Epithelial cell of proximal tubule (primary cell): ENCODE data around the gene LTBP2. TPM values are rescaled to one million over a fixed set of nuclear protein-coding genes. Genes with fewer than 3 reads are reported as not detected.

Source experiments
- DNase-seq: peaks from one replicate; pipeline ENCODE4 v3.0.0-alpha.2; 2011; ENCODE audit warnings: low read depth
- H3K4me3 ChIP-seq: 2 replicates; pipeline ENCODE4 v1.5.1; 2011; ENCODE audit warnings: low read depth, mild to moderate bottlenecking, low read length
- CTCF ChIP-seq: conservative IDR thresholded peaks from 2 replicates; pipeline ENCODE4 v1.5.1; 2012; ENCODE audit warnings: low read depth, mild to moderate bottlenecking, low read length
- total RNA-seq: library from RNA; depleted of rRNA; stranded (reverse); fragments of >200 nt; gene quantifications from 2 replicates; pipeline ENCODE4 v1.2.3, GENCODE V29; 2015

The LTBP2 gene
- total RNA-seq, 1 donor from 2014 or later = 33.1 TPM

- DNase-seq = peak; percentile 35
- H3K4me3 ChIP-seq = peak overlapping the region; percentile 48
- no peak for TF ChIP-seq CTCF
Observed at GRCh38 chr14:74572726-74573301, 39.2 kb downstream of the LTBP2 start.

GRCh38 chr14:74571901-74572725, 39.9 kb downstream of the LTBP2 start:
- peak; percentile 95 for DNase-seq
- H3K4me3 ChIP-seq = peak overlapping the region; percentile 48
- TF ChIP-seq CTCF = no peak

- peak; percentile 8 for TF ChIP-seq CTCF
- H3K4me3 ChIP-seq = peak overlapping the region; percentile 48
- no peak for DNase-seq
Observed at GRCh38 chr14:74571441-74571841, 40.6 kb downstream of the LTBP2 start.

GRCh38 chr14:74570696-74571095, 41.3 kb downstream of the LTBP2 start:
- DNase-seq = no peak
- no peak for TF ChIP-seq CTCF
- H3K4me3 ChIP-seq = no peak overlapping the region

- no peak overlapping the region for H3K4me3 ChIP-seq
- no peak for DNase-seq
- no peak for TF ChIP-seq CTCF
Observed at GRCh38 chr14:74569806-74570591, 42.0 kb downstream of the LTBP2 start.

GRCh38 chr14:74569387-74569786, 42.6 kb downstream of the LTBP2 start:
- TF ChIP-seq CTCF = no peak
- DNase-seq = no peak
- no peak overlapping the region for H3K4me3 ChIP-seq
